Lung (tissue), 12 donors: ENCODE results near the gene TC2N. TPM values are rescaled to one million over a fixed set of nuclear protein-coding genes. Genes with fewer than 3 reads are reported as not detected.

Experiments used
- ATAC-seq: fragments of 200-7000 bp; cut with Tn5 transposase; one replicate; pipeline ENCODE4 v1.9.1; 2020; ENCODE audit warnings: moderate number of reproducible peaks; ENCODE audit not compliant: insufficient read depth, low FRiP score
- DNase-seq, 3 donors: peaks; one replicate each; pipeline ENCODE4 v3.0.0-alpha.2; 2013 to 2017
- H3K27ac ChIP-seq, 2 donors: one replicate each; pipeline ENCODE4 v1.5.1; 2013; ENCODE audit warnings: mild to moderate bottlenecking in 2 of 2, moderate library complexity in 2 of 2, control low read depth in 1 of 2, inconsistent platforms in 1 of 2, low read depth in 1 of 2, low read length in 1 of 2
- H3K27me3 ChIP-seq, 3 donors: one replicate each; pipeline ENCODE4 v1.5.1; 2013; ENCODE audit warnings: low read length in 2 of 3; ENCODE audit not compliant: control insufficient read depth in 3 of 3, insufficient read depth in 3 of 3
- H3K36me3 ChIP-seq, 4 donors: one replicate each; pipeline ENCODE4 v1.5.1; 2013; ENCODE audit warnings: low read length in 4 of 4, mild to moderate bottlenecking in 1 of 4, moderate library complexity in 1 of 4; ENCODE audit not compliant: control insufficient read depth in 4 of 4, insufficient read depth in 4 of 4
- H3K4me1 ChIP-seq, 5 donors: one replicate each; pipeline ENCODE4 v1.5.1; 2013; ENCODE audit warnings: low read length in 5 of 5, mild to moderate bottlenecking in 2 of 5, moderate library complexity in 1 of 5; ENCODE audit not compliant: control insufficient read depth in 5 of 5, insufficient read depth in 5 of 5
- H3K4me3 ChIP-seq: one replicate; pipeline ENCODE4 v1.5.1; 2013; ENCODE audit warnings: mild to moderate bottlenecking, control low read depth, moderate library complexity
- H3K9ac ChIP-seq, 2 donors: one replicate each; pipeline ENCODE4 v1.5.1; 2013; ENCODE audit warnings: low read length in 2 of 2, control low read depth in 1 of 2; ENCODE audit not compliant: insufficient read depth in 1 of 2
- H3K9me3 ChIP-seq, 4 donors: one replicate each; pipeline ENCODE4 v1.5.1; 2013; ENCODE audit warnings: low read length in 3 of 4, mild to moderate bottlenecking in 1 of 4, moderate library complexity in 1 of 4; ENCODE audit not compliant: control insufficient read depth in 4 of 4, insufficient read depth in 3 of 4
- CTCF ChIP-seq: IDR thresholded peaks from 2 replicates; pipeline ENCODE4 v1.5.1; 2012; ENCODE audit warnings: mild to moderate bottlenecking; ENCODE audit errors: control extremely low read depth, extremely low read depth
- WGBS, 2 donors: extraction: QIAGEN DNeasy Blood & Tissue Kit; methylation state at CpG; one replicate each; pipeline ENCODE4 v1.1.7; 2013; 5-methylcytosine and 5-hydroxymethylcytosine counted together
- polyA plus RNA-seq, 2 donors: library from polyadenylated mRNA; stranded (reverse); fragments of 200-250 nt; gene quantifications; one replicate each; pipeline ENCODE4 v1.2.1, GENCODE V29; 2013
- total RNA-seq, 2 donors: library from RNA; depleted of rRNA in 1 of 2; stranded (reverse); fragments of >200 nt in 1 of 2; gene quantifications; one replicate each; pipeline ENCODE4 v1.2.1, GENCODE V29; 2014 to 2021
- donor health status: control.
- donor health status: control.
- donor health status: Bipolar disorder and iron deficiency.
- donor health status: healthy.
- donor health status: DM: yes; HTN: yes; CAD: no.

TC2N gene
- total and polyA plus RNA-seq, 4 donors = 20.4 to 128 (median 43.9) TPM

GRCh38 chr14:91889477-91890211 lies 22.3 kb upstream of the TC2N start:
- no peaks in the 10 kb centered on the region for H3K27me3 ChIP-seq
- TF ChIP-seq CTCF = no peak
- H3K4me1 ChIP-seq = peaks cover 0 to 19% (median 0%) of the 10 kb centered on the region in 5 donors
- H3K9ac ChIP-seq = no peak overlapping the region
- peaks cover 0 to 20% (median 3%) of the 10 kb centered on the region in 4 donors for H3K36me3 ChIP-seq
- peak overlapping the region; percentile 1 to 76 for H3K27ac ChIP-seq
- H3K9me3 ChIP-seq = no peaks in the 10 kb centered on the region
- 65 to 77% methylated on average over 13 of the region's 13 CpGs for WGBS, 2 donors
- no peak for ATAC-seq
- no peak overlapping the region for H3K4me3 ChIP-seq
- DNase-seq = no peak

GRCh38 chr14:91888641-91889476 lies 21.5 kb upstream of the TC2N start:
- peaks cover 0 to 19% (median 2%) of the 10 kb centered on the region in 5 donors for H3K4me1 ChIP-seq
- H3K4me3 ChIP-seq = no peak overlapping the region
- WGBS, 2 donors = 87 to 92% methylated on average over 10 of the region's 10 CpGs
- DNase-seq (no peak), ATAC-seq (no peak)
- H3K9me3 ChIP-seq = no peaks in the 10 kb centered on the region
- no peaks in the 10 kb centered on the region for H3K27me3 ChIP-seq
- H3K9ac ChIP-seq = no peak overlapping the region
- no peak for TF ChIP-seq CTCF
- H3K27ac ChIP-seq = peak overlapping the region in 1 of 2 donors; percentile 76
- H3K36me3 ChIP-seq = peaks cover 0 to 20% (median 3%) of the 10 kb centered on the region in 4 donors

- no peak for DNase-seq
- Histone ChIP-seq H3K4me3 (no peak overlapping the region), H3K27ac (no peak overlapping the region), H3K9ac (no peak overlapping the region), H3K4me1 (peaks cover 0 to 19% (median 3%) of the 10 kb centered on the region in 5 donors), H3K27me3 (no peaks in the 10 kb centered on the region), H3K9me3 (no peaks in the 10 kb centered on the region), H3K36me3 (peaks cover 0 to 21% (median 2%) of the 10 kb centered on the region in 4 donors)
- WGBS, 2 donors = 94 to 98% methylated on average over 8 of the region's 8 CpGs
- no peak for ATAC-seq
- TF ChIP-seq CTCF = no peak
Measured at GRCh38 chr14:91886961-91887360, 19.6 kb upstream of the TC2N start.
